A673 (cell line): ENCODE measurements around the gene CYP46A1.

ENCODE experiments used
- EZH2 ChIP-seq: fragments of 200-600 bp; sonication (generic); IDR thresholded peaks from 2 replicates; pipeline ENCODE4 v1.6.1; 2017; ENCODE audit warnings: borderline replicate concordance, low read depth, mild to moderate bottlenecking, mixed read lengths, antibody characterized with exemption, low read length; ENCODE audit not compliant: poor library complexity, severe bottlenecking
- TF ChIP-seq, protein P1 (sequence below): fragments of 300-800, 200-600 bp; sonication (generic); conservative IDR thresholded peaks from 2 replicates; pipeline ENCODE4 v1.5.1; 2017; ENCODE audit warnings: low read depth, mild to moderate bottlenecking, antibody characterized with exemption, low read length, moderate library complexity, mixed read lengths

DNA sequence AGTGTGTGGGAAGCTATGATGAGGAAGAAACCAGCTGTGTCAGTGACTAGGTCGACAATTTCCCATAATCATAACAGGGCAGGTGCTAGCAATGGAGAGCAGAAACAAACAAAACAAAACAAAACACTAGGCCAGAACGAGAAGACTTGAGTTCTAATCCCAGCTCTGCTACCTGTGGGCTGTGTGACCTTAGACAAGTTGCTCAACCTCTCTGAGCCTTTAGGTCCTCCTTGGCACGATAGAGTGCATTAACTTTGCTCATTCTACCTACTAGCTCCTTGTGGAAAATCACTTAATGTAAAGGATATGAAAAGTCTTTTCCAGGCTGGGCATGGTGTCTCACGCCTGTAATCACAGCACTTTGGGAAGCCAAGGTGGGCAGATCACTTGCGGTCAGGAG lies 27.9 kb upstream of the CYP46A1 start:
- TF ChIP-seq, protein P1, sequence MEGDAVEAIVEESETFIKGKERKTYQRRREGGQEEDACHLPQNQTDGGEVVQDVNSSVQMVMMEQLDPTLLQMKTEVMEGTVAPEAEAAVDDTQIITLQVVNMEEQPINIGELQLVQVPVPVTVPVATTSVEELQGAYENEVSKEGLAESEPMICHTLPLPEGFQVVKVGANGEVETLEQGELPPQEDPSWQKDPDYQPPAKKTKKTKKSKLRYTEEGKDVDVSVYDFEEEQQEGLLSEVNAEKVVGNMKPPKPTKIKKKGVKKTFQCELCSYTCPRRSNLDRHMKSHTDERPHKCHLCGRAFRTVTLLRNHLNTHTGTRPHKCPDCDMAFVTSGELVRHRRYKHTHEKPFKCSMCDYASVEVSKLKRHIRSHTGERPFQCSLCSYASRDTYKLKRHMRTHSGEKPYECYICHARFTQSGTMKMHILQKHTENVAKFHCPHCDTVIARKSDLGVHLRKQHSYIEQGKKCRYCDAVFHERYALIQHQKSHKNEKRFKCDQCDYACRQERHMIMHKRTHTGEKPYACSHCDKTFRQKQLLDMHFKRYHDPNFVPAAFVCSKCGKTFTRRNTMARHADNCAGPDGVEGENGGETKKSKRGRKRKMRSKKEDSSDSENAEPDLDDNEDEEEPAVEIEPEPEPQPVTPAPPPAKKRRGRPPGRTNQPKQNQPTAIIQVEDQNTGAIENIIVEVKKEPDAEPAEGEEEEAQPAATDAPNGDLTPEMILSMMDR: no peak
- no peak for TF ChIP-seq EZH2
